ENCODE results near the gene DRC7. TPM values are rescaled to one million over a fixed set of nuclear protein-coding genes. Genes with fewer than 3 reads are reported as not detected.

DRC7 gene
- total RNA-seq, 1 donor from 2014 or later = not detected

DNA sequence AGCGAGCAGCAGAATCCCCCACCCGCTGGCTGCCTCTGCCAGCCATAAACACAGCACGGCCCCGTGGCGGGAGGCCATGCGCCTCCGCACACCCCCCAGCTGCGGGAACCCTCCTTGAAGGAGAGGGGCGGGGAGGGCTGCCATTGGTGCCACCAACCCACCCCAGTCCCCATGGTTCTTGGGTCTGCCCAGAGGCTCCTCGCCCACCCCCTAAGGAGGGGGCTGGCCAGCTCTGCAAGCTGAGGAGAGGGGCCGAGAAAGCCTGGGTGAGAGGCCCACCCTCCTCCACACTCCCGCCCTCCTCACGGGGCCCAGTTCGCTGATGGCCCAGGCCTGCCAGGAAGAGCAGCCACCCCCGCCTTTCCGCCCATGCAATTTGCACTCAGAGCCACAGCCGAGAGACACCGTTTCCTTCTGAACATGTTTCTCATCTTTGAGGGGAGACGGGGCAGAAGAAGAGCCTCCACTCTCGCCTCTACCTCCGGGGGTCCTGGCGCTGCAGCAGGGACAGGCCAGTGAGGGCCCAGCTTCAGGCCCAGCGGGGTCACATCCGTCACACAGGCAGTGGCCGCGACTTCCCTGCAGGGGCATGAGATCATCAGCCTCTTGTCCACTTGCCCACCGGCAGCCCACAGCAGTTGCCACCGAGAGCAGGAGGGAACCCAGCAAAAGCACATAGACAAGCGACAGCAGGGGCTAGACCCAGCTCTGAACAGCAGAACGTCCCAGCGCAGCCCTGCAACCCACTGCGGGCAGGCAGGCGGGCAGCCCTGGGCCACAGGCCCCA is 63.9 kb downstream of the DRC7 start:
- H3K27me3 ChIP-seq = no peaks in the 10 kb centered on the region
- DNase-seq (ENCODE audit: low spot score in 2 of 2) = no peak
- no peak overlapping the region for H3K27ac ChIP-seq
- intact Hi-C loops (cut with DNase I) = no loop called here
- TF ChIP-seq, protein P1, sequence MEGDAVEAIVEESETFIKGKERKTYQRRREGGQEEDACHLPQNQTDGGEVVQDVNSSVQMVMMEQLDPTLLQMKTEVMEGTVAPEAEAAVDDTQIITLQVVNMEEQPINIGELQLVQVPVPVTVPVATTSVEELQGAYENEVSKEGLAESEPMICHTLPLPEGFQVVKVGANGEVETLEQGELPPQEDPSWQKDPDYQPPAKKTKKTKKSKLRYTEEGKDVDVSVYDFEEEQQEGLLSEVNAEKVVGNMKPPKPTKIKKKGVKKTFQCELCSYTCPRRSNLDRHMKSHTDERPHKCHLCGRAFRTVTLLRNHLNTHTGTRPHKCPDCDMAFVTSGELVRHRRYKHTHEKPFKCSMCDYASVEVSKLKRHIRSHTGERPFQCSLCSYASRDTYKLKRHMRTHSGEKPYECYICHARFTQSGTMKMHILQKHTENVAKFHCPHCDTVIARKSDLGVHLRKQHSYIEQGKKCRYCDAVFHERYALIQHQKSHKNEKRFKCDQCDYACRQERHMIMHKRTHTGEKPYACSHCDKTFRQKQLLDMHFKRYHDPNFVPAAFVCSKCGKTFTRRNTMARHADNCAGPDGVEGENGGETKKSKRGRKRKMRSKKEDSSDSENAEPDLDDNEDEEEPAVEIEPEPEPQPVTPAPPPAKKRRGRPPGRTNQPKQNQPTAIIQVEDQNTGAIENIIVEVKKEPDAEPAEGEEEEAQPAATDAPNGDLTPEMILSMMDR (IDR thresholded peaks at IDR 0.05) = no peak
- no peak overlapping the region for H3K4me3 ChIP-seq
- no peaks in the 10 kb centered on the region for H3K4me1 ChIP-seq
- no peaks in the 10 kb centered on the region for H3K9me3 ChIP-seq
- H3K36me3 ChIP-seq = peaks cover 24 to 43% of the 10 kb centered on the region in 2 donors

DNA sequence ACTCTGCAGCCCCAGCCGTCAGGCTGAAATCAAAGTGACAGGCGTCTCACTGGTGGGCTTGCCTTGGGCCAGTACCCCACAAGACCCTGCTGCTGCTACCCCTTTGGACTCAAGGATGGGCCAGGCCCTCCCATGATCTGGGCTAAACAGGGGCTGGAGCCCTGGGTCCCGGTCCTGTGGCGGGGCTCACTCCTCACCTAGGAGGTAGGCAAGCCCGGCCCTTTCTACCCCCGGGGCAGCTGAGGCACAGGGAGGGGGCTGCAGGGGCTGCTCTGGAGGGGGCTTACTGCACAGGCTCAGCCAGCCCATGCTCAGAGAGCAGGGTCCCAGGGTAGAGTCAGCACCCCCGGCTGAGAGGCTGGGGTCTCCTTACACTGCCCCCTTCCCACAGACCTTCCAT is 64.5 kb downstream of the DRC7 start:
- Histone ChIP-seq H3K27me3 (no peaks in the 10 kb centered on the region), H3K4me3 (no peak overlapping the region), H3K9me3 (no peaks in the 10 kb centered on the region), H3K36me3 (peaks cover 24 to 41% of the 10 kb centered on the region in 2 donors), H3K27ac (no peak overlapping the region), H3K4me1 (no peaks in the 10 kb centered on the region)
- DNase-seq (ENCODE audit: low spot score in 2 of 2) = no peak
- TF ChIP-seq, protein P1 (IDR thresholded peaks at IDR 0.05) = no peak
- intact Hi-C loops (cut with DNase I) = no loop called here

DNA sequence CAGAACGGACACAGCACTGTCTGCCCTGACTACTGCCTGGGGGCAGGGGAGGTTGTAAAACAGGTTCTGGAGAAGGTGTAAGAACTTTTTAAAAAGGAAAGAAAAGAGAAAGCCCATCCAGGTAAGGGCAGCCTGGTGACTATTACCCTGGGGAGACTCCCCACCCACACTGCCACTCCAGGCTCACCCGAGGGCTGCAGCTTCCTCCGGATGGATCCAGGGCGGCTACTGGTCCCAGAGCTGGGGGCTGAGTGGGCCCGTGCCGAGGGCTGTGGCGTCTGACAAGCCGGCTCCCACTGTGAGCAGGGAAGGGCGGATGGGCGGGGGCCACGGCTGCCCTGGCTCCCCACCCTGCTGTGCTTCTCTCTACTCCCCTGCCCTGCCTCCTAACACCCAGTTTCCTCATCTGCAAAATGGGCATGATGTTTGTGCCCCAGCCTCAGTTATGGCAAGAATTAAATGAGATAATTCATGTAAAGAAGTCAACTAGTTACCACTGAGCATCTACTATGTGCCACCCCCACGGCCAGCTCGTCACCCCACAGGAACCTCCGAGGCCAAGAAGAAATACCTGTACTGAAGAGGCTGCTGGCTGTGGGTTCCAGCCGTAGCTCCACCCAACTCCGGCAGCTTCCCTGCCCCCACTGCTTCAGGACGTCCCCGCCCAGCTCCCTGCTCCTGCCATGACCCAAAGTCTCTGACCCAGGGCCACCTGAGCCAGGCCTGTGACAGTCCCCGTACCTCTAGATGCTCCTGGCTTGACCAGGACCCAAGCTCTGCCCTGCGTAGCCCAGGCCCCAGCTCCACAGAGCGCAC is 65.1 kb downstream of the DRC7 start:
- Histone ChIP-seq H3K9me3 (no peaks in the 10 kb centered on the region), H3K4me1 (peaks cover 0 to 2% of the 10 kb centered on the region in 2 donors), H3K27ac (no peak overlapping the region), H3K4me3 (no peak overlapping the region), H3K36me3 (peaks cover 24 to 41% of the 10 kb centered on the region in 2 donors), H3K27me3 (no peaks in the 10 kb centered on the region)
- TF ChIP-seq, protein P1 (IDR thresholded peaks at IDR 0.05) = no peak
- DNase-seq (ENCODE audit: low spot score in 2 of 2) = no peak
- intact Hi-C loops (cut with DNase I) = no loop called here

DNA sequence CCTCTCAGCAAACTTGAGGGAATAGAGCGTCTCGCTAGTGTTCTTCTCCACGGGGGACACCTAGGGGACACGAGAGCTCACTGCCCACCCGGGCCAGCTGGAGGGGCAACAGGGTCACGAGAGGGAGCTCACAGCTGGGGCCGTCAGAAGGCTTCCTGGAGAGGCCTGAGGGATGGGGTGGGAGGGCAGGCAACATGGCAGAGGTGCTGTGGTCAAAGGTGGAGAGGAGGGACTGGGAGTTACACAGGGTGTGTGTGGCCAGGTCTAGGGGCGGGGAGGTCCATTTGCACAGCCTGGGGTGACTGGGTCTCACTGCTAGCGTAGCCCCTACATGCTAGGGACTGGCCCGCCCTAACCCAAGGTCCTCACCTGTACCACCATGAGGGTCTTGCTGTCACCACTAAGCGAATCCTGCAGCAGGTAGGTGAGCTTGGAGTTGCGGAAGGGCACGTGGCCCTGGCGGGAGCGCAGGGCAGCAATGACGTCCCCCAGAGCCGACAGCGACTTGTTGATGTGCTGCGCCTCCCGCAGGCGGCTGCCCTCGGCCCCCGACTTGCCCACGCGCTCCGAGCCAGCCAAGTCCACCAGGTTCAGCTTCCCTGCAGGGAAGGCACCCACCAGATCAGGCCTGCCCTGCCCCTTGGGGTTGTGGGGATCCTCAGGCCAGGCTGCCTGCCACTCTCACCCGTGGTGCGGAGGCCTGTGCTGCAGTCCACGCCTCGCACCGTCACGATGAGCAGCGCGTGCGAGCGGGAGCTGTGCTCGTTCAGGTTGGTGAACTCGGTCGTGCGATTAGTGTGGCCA is 66.0 kb downstream of the DRC7 start:
- TF ChIP-seq, protein P1 (IDR thresholded peaks at IDR 0.05) = no peak
- Histone ChIP-seq H3K27me3 (no peaks in the 10 kb centered on the region), H3K27ac (no peak overlapping the region), H3K36me3 (peaks cover 21 to 38% of the 10 kb centered on the region in 2 donors), H3K9me3 (no peaks in the 10 kb centered on the region), H3K4me3 (no peak overlapping the region), H3K4me1 (peaks cover 0 to 2% of the 10 kb centered on the region in 2 donors)
- no peak for DNase-seq (ENCODE audit: low spot score in 2 of 2)
- intact Hi-C loops (cut with DNase I) = no loop called here

DNA sequence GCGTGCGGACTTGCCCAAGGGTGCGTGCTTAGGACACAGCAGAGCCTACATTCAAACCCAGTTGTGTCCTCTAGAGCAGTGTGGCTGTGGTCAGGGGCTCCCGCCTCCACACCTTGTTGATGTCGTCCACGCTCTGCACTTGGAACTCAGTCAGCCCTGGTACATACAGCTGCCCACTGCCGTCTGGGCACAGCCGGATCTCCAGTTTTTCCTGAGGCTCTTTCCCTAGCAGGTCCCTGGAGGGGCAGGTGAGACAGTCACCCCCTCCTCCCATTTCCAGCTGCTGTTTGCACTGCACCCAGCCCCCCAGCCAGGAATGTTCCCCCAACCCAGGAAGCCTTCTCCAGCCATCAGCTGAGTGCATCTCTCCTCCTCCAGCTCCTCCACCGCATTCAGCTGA is 66.7 kb downstream of the DRC7 start:
- intact Hi-C loops (cut with DNase I) = no loop called here
- H3K36me3 ChIP-seq = peaks cover 21 to 40% of the 10 kb centered on the region in 2 donors
- H3K27me3 ChIP-seq = no peaks in the 10 kb centered on the region

More for the DNA sequence above, 66.7 kb downstream of the DRC7 start:
- TF ChIP-seq, protein P1 (IDR thresholded peaks at IDR 0.05) = no peak
- Histone ChIP-seq H3K27ac (no peak overlapping the region), H3K4me1 (peaks cover 0 to 2% of the 10 kb centered on the region in 2 donors), H3K4me3 (no peak overlapping the region), H3K9me3 (no peaks in the 10 kb centered on the region)
- DNase-seq (ENCODE audit: low spot score in 2 of 2) = no peak
